HFFc6 (cell line): ENCODE data around the gene PDK4. TPM values are rescaled to one million over a fixed set of nuclear protein-coding genes. Genes with fewer than 3 reads are reported as not detected.

Source experiments
- DNase-seq: peaks from one replicate; pipeline ENCODE4 v3.0.0-alpha.2; 2018
- H3K27ac Mint-ChIP-seq: 2 replicates; pipeline ENCODE4 v1.8.0; 2020; ENCODE audit warnings: mild to moderate bottlenecking, mixed read lengths
- H3K27me3 Mint-ChIP-seq: 2 replicates; pipeline ENCODE4 v1.8.0; 2021; ENCODE audit warnings: mild to moderate bottlenecking, moderate library complexity, mixed read lengths; ENCODE audit not compliant: insufficient read depth
- H3K36me3 Mint-ChIP-seq: 2 replicates; pipeline ENCODE4 v1.8.0; 2021; ENCODE audit warnings: low read depth, mixed read lengths
- H3K4me1 Mint-ChIP-seq: 2 replicates; pipeline ENCODE4 v1.8.0; 2020; ENCODE audit warnings: low read depth, mixed read lengths
- H3K4me3 Mint-ChIP-seq: 2 replicates; pipeline ENCODE4 v1.8.0; 2020; ENCODE audit warnings: mild to moderate bottlenecking, moderate library complexity, mixed read lengths
- H3K9me3 Mint-ChIP-seq: 2 replicates; pipeline ENCODE4 v1.8.0; 2020; ENCODE audit warnings: mild to moderate bottlenecking, mixed read lengths
- CTCF ChIP-seq: fragments of 200-600 bp; sonication (generic); IDR thresholded peaks from 2 replicates; pipeline ENCODE4 v1.5.0; 2021; ENCODE audit warnings: antibody characterized with exemption, mild to moderate bottlenecking
- total RNA-seq, 6 experiments: library from RNA; stranded (reverse); fragmentation: NEBNext Ultra II Directional; extraction: Animal tissue kit (Norgen Biotek cat#: 25700); gene quantifications; 2 replicates in 1 of 6; 3 replicates in 5 of 6; pipeline ENCODE4 v1.2.3, GENCODE V29; 2021

The PDK4 gene
- total RNA-seq, 6 experiments from 2014 or later, result not detected

GRCh38 chr7:95594185-95594584 lies 2.1 kb downstream of the PDK4 start:
- Mint-ChIP-seq H3K9me3 (no peaks in the 10 kb centered on the region; the same call in 1 of the 2 replicates), H3K4me1 (peaks cover 11% of the 10 kb centered on the region; the same call in 1 of the 2 replicates), H3K4me3 (no peak overlapping the region), H3K36me3 (no peaks in the 10 kb centered on the region), H3K27ac (no peak overlapping the region), H3K27me3 (peaks cover 8% of the 10 kb centered on the region; the same call in 1 of the 2 replicates)
- no peak for DNase-seq
- no peak for TF ChIP-seq CTCF

- H3K4me3 Mint-ChIP-seq, result no peak overlapping the region
- no peak overlapping the region for H3K27ac Mint-ChIP-seq
- peaks cover 11% of the 10 kb centered on the region; the same call in 1 of the 2 replicates for H3K4me1 Mint-ChIP-seq
- no peaks in the 10 kb centered on the region; the same call in 1 of the 2 replicates for H3K9me3 Mint-ChIP-seq
- no peak for DNase-seq
- H3K36me3 Mint-ChIP-seq, result no peaks in the 10 kb centered on the region
- peaks cover 7% of the 10 kb centered on the region; the same call in 1 of the 2 replicates for H3K27me3 Mint-ChIP-seq
- TF ChIP-seq CTCF, result no peak
Observed at GRCh38 chr7:95593343-95593742, 3.0 kb downstream of the PDK4 start.

- H3K27ac Mint-ChIP-seq, result no peak overlapping the region
- peaks cover 5% of the 10 kb centered on the region; the same call in 1 of the 2 replicates for H3K27me3 Mint-ChIP-seq
- no peaks in the 10 kb centered on the region; the same call in 1 of the 2 replicates for H3K9me3 Mint-ChIP-seq
- no peak overlapping the region for H3K4me3 Mint-ChIP-seq
- H3K4me1 Mint-ChIP-seq, result peaks cover 11% of the 10 kb centered on the region; the same call in 1 of the 2 replicates
- no peak for TF ChIP-seq CTCF
- no peaks in the 10 kb centered on the region for H3K36me3 Mint-ChIP-seq
- DNase-seq, result no peak
Observed at GRCh38 chr7:95592570-95592969, 3.7 kb downstream of the PDK4 start.

GRCh38 chr7:95590387-95591248 lies 5.7 kb downstream of the PDK4 start:
- DNase-seq, result no peak
- Mint-ChIP-seq H3K4me1 (peaks cover 3% of the 10 kb centered on the region; the same call in 1 of the 2 replicates), H3K4me3 (no peak overlapping the region), H3K27me3 (peaks cover 1% of the 10 kb centered on the region; the same call in 1 of the 2 replicates), H3K27ac (no peak overlapping the region), H3K9me3 (no peaks in the 10 kb centered on the region; the same call in 1 of the 2 replicates), H3K36me3 (no peaks in the 10 kb centered on the region)
- TF ChIP-seq CTCF, result no peak

GRCh38 chr7:95589766-95590165 lies 6.5 kb downstream of the PDK4 start:
- no peak for DNase-seq
- Mint-ChIP-seq H3K4me1 (no peaks in the 10 kb centered on the region), H3K9me3 (no peaks in the 10 kb centered on the region; the same call in 1 of the 2 replicates), H3K27me3 (peaks cover 1% of the 10 kb centered on the region; the same call in 1 of the 2 replicates), H3K36me3 (no peaks in the 10 kb centered on the region), H3K4me3 (no peak overlapping the region), H3K27ac (no peak overlapping the region)
- TF ChIP-seq CTCF, result no peak
